ENCODE measurements around the gene OR10A3.

OR10A3 gene

GRCh38 chr11:7936615-7937014 is 4.9 kb downstream of the OR10A3 start:
- no peak for DNase-seq

GRCh38 chr11:7931168-7931567 is 10.3 kb downstream of the OR10A3 start, which contains the start of gene OR10A6:
Gene OR10A6 (minus strand): TSS chr11:7931268. CDS start chr11:7928662, 2,606 bp downstream.
- DNase-seq, result no peak

- DNase-seq, result no peak
Observed at GRCh38 chr11:7927635-7928034, 13.9 kb downstream of the OR10A3 start.

- DNase-seq, result no peak
Observed at GRCh38 chr11:7924536-7924935, 17.0 kb downstream of the OR10A3 start.

GRCh38 chr11:7918141-7918540 is 23.4 kb downstream of the OR10A3 start:
- no peak for DNase-seq

GRCh38 chr11:7911011-7911410 is 30.5 kb downstream of the OR10A3 start:
- no peak for DNase-seq

GRCh38 chr11:7910286-7910788 is 31.2 kb downstream of the OR10A3 start:
- DNase-seq, result no peak

GRCh38 chr11:7909585-7910285 is 31.8 kb downstream of the OR10A3 start:
- no peak for DNase-seq

GRCh38 chr11:7907121-7907520 is 34.4 kb downstream of the OR10A3 start:
- DNase-seq, result no peak

- DNase-seq, result no peak
Observed at GRCh38 chr11:7906481-7906880, 35.0 kb downstream of the OR10A3 start.

- DNase-seq, result no peak
Observed at GRCh38 chr11:7905961-7906429, 35.5 kb downstream of the OR10A3 start.

- no peak for DNase-seq
Observed at GRCh38 chr11:7905549-7905948, 36.0 kb downstream of the OR10A3 start.

GRCh38 chr11:7904917-7905316 is 36.6 kb downstream of the OR10A3 start:
- no peak for DNase-seq

- DNase-seq, result no peak
Observed at GRCh38 chr11:7903940-7904339, 37.6 kb downstream of the OR10A3 start.

- no peak for DNase-seq
Observed at GRCh38 chr11:7901319-7901854, 40.1 kb downstream of the OR10A3 start.

GRCh38 chr11:7900686-7901085 is 40.8 kb downstream of the OR10A3 start:
- DNase-seq, result no peak

GRCh38 chr11:7899418-7899817 is 42.1 kb downstream of the OR10A3 start:
- no peak for DNase-seq

- DNase-seq, result no peak
Observed at GRCh38 chr11:7898666-7899283, 42.7 kb downstream of the OR10A3 start.

GRCh38 chr11:7896009-7896785 is 45.3 kb downstream of the OR10A3 start:
- DNase-seq, result no peak

- no peak for DNase-seq
Observed at GRCh38 chr11:7894251-7894650, 47.3 kb downstream of the OR10A3 start.

- DNase-seq, result no peak
Observed at GRCh38 chr11:7893796-7894195, 47.7 kb downstream of the OR10A3 start.

- DNase-seq, result no peak
Observed at GRCh38 chr11:7892840-7893254, 48.7 kb downstream of the OR10A3 start.

- no peak for DNase-seq
Observed at GRCh38 chr11:7892059-7892699, 49.3 kb downstream of the OR10A3 start.
